GM21381 (cell line): Measurements from ENCODE around the gene JMJD8.
"Not testable (repeated sequence)": the region's sequence is repeated elsewhere in the genome, so short reads cannot be mapped to it uniquely, and the experiment has no call there.

Source experiments
- ATAC-seq: cut with Tn5 transposase; IDR thresholded peaks from one replicate; pipeline ENCODE4 v1.9.1; 2021; ENCODE audit warnings: mild to moderate bottlenecking, moderate library complexity; ENCODE audit not compliant: unreplicated experiment

The JMJD8 gene

DNA sequence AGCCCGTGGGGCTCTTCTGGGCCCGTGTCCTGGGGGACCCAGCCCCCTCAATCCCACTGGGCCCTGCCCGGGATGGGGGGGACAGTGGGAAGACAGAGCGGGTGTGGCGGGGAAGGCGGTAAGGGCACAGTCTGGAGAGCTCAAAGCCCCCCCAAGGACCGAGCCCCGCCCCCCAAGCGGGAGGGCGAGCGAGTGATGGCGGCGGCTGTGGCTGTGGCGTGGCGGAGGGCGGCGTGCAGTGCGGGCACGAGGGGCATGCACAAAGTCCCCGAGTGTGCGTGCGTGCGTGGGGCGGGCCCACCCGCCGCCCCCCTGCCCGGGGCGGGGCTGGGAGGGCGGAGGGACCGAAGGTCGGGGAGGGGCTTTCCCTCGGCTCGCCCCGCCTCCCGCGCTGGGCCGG, 9.6 kb upstream of the JMJD8 start:
- no peak for ATAC-seq

DNA sequence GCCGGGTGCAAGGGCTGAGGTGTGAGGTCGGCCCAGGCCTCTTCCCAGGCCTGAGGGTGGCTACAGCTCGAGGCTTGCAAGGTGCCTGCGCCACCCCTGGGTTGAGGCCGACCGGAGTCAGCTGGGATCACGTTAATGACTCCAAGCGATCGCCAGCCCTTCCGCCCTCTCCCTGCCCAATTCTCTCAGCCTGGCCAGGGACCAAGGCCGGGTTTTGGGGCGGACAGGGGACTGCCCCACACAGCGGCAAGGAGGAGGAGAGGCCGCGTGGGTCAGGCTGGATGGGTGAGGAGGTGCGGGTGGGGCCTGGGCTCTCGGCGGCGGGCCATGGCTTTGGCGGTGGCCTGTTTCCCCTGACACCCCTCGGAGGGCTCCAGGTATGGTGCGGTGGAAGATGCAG, 9.2 kb upstream of the JMJD8 start:
- no peak for ATAC-seq

DNA sequence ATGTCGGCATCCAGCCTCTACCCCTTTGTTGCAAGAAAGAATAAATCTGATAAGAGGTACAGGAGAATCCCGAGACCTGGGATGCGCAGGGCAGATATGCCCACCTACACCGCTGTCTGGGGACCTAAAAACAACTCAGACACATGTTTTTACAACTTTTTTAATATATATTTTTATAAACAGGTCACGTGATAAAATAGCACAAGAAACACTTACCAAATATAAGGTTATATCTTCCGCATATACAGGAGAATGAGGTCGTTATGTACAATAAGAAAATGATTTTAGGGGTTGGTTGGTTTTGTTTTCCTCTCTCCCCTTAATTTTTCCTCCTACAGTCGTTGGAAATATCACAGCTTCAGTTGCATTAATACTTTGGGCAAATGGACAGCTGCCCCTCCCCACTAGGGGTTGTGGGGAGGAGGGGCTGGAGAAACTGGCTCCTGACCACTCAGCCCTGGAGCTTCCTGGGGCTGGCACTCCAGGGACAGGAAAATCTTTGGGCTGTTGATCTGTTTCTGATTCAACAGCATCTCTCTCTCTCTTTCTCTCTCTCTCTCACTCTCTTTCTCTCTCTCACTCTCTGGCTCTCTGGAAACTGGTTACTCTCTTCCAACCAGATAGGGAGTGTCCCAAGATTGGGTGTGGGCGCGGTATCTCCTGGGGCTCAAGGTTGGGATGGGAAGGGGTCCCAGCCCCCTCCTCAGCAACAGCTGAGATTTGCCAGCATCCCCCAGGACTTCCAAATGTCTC, 8.4 kb upstream of the JMJD8 start:
- ATAC-seq: no peak

DNA sequence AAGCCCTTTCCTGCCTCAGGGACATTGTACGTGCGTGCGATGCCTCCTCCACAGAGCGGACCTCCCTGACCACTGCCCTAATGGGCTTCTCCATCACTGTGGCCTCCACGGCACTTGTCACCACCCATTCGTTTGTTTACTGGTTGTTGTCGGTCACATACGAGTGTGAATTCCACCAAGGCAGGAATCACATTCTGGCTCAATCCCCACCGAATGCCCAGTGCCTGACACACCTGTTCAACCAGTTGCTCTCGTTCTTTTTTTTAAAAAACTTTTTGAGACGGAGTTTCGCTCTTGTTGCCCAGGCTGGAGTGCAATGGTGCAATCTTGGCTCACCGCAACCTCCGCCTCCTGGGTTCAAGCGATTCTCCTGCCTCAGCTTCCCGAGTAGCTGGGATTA, 7.1 kb upstream of the JMJD8 start:
- not testable (repeated sequence) for ATAC-seq

DNA sequence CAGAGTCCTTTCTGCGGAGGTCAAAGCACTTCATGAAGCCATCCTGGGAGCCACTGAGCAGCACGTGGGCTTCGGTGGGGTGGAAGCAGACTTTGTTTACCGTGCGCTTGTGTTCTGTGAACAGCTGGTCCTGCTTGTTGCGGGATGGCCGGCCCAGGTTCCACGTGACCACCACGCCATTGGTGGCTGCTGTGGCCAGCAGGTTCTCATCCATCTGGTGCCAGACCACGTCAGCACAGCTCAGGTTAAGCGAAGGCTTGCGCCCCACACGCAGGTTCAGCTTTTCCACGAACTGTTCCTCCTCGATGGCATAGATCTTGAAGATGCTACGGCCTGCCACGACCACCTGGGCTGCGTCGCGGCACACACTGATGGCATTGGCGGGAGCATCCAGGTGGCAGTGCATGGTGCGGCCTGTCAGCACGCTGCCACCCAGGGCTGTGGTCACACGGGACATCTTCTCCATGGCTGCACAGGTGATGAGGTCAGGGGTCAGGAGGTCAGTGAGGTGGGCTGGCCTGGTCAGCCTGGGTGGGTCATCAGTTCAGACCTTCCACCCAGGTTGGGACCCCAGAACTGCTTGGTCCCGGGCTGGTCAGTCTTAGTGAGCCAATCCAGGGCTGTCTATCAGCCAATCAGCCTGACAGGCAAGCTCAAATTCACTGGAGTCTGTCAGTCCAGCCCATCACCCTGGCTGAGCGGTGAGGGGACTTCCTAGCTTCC, 5.2 kb upstream of the JMJD8 start:
- ATAC-seq: no peak

DNA sequence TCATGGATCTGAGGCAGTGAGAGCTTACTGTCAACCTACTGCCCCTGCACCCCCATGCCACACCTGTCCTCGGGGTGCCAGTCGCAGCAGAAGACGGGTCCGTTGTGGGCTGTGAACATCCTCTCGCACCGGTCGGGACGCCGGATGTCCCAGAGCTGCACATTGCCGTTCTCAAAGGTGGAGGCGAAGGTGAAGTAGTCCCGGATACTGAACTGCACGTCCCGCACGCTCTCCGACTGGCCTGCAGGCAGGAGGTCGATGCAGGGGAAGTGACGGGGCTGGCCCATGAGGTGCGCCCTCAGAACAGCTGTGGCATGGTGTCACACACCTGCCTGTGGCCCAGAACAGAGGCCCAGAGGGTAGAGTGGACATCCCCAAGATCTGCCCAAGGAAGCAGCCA, 3.4 kb upstream of the JMJD8 start:
- no peak for ATAC-seq

DNA sequence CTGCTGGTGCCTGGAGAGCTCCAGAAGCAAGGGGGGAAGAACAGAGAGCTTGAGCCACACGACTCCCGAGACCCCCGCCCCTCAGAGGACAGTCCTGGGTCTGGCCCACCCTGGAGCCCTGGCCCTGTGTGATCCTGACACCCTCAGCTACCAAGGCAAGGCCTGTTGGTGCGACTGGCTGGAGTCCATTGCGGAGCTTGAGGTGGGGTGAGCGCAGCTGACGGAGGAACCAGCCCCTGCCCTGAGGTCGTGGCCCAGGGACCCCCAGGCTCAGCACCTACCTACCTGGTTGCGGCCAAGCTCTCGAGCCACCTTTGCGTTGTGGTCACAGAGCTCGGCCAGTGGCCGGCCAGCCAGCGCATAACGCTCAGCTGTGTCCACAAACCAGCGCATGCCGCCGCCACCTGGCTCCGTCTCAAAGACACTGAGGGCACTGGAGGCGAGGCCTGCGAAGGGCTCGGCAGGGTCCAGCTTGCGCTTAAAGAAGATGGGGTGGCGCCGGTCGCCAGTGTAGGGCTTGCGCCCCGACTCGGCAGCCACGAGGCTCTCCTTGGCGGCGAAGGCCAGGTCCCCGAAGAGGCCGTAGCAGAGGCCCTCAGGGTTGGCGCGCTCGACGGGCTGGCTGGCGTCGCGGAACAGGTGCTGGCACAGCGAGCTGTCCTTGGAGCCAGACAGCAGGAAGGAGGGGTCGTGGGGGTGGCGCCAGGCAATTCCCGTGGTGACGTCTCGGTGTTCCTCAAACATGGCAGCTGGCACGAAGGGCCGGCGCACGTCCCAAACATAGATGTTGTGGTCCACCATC, 2.5 kb upstream of the JMJD8 start:
- no peak for ATAC-seq

DNA sequence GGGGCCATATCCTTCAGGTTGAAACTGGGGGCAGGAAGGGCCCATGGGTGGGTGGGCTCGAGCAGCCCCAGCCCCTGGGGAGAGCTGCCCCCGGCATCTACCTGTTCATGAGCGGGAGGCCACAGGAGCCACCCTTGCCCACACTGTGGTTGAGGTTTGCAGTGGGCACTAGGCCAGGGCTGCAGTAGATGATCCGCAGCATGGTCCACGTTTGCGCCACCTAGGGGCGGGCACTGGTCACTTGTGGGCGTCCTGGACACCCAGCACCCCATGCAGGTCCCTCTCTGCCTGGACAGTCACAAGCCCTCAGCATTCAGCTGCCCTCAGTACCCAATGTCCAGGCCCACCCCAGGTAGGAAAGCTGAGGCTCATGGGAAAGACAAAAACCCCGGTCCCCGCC, 1.8 kb upstream of the JMJD8 start:
- ATAC-seq: no peak

DNA sequence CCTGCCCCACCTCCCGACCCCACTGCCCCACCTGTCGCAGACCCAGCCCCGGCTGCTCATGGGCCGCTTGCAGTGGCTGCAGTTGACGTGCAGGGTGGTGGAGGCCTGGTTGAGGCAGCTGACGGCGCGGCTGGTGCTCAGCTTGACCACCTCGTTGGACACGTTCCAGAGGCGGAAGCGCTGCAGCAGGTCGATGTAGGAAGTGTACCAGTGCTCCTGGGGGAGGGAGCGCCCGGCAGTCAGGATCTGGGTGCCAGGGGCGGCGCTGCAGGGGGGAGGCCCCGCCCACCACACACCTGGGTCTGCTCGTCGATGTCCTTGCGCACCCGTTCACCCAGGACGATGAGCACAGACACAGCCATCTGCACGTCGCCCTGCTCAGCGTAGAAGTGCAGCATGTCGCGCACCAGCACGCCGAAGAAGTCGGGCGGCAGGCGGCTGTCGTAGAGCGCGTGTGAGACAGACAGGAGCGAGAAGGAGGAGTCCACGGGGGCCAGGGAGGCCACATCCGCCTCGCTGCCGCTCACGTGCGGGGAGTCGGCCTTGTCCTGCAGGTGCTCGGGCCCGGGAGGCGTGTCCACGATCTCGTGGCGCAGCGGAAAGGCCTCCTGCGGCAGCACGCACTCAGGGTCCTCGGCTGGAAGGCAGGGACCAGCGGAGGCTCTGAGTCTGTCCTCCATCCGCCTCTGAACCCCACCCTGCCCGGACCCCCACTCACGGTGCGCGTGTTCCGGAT, 995 bp upstream of the JMJD8 start:
- ATAC-seq: no peak

DNA sequence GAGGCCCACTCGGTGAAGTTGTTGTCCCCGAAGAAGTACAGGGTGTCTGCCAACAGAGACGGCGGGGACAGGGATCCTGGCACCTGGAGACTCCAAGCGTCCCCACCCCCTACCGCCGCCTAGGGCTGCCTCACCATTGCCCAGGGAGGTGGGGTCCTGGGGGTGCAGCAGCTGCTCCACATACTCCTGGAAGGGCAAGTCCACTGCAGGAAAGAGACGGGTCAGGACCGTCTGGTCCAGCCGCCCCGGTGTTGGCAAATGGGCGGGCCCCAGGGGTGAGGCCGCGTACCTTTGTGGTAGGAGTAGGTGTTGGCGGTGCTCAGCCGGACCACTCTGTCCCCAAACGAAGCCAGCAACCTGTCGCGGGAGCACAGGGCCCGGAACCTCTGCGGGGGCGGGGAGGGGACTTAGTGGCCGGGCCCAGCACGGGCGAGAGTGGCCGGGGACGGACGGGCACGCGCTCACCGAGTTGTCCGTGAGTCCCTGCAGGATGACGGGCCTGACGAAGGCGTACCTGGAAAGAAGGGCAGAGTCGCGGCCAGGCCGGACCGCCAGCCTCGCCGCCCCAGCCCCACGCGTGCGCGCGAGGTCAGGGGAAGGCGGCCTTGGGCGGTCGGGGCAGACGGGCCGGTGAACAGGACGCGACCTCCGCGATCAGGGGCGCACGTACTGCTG, 601 bp downstream of the JMJD8 start:
- no peak for ATAC-seq

DNA sequence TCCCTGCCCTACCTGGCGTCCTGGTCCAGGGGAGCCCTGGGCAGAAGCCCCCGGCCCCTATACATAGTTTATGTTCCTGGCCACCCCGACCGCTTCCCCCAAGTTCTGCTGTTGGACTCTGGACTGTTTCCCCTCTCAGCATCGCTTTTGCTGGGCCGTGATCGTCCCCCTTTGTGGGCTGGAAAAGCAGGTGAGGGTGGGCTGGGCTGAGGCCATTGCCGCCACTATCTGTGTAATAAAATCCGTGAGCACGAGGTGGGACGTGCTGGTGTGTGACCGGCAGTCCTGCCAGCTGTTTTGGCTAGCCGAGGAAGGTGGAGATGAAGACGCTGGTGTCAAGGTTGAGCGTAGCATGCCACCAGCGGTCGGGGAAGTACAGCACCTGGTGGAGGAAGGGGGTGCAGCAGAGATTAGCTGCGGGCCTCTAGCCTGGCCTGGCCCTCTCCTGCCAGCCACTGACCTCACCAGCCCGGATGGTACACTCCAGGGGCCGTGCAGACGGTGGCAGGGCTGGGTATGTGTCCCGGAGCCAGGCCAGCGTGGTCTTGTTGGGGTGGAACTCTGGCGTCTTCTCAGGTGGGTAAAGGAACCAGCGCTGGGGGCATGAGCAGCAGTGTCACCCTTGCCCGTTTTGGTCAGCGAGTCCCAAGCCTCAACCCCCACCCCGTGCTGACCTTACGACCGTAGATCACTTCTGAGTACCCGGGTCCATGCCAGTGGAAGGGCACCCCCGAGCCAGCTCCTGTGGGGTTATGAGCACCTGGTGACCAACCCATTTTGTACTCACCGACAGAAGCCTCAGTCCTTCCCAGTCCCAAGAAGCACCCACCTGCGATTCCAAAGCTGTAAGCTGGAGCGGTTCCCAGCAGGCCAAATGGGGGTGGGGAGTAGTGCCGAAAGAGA, 1.4 kb downstream of the JMJD8 start:
- ATAC-seq: no peak

DNA sequence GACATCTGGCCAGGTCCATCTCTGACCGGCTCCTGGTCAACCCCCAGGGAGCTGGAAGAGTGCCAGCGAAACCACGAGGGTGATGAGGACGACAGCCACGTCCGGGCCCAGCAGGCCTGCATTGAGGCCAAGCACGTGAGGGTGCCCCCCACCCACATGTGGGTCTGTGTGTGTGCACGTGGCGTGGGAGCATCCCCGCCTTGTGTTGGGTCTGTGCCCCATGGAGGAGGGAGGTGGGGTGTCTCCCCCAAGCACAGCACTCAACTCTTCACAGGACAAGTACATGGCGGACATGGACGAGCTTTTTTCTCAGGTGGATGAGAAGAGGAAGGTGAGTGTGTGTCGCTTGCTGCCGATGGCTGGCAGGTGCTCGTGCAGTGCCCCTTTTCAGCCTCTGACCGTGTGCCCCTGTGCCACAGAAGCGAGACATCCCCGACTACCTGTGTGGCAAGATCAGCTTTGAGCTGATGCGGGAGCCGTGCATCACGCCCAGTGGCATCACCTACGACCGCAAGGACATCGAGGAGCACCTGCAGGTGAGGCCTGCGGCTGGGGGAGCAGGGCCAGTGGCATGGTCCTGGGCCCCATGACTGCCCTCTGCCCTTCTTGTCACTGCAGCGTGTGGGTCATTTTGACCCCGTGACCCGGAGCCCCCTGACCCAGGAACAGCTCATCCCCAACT, 2.2 kb downstream of the JMJD8 start:
- no peak for ATAC-seq

DNA sequence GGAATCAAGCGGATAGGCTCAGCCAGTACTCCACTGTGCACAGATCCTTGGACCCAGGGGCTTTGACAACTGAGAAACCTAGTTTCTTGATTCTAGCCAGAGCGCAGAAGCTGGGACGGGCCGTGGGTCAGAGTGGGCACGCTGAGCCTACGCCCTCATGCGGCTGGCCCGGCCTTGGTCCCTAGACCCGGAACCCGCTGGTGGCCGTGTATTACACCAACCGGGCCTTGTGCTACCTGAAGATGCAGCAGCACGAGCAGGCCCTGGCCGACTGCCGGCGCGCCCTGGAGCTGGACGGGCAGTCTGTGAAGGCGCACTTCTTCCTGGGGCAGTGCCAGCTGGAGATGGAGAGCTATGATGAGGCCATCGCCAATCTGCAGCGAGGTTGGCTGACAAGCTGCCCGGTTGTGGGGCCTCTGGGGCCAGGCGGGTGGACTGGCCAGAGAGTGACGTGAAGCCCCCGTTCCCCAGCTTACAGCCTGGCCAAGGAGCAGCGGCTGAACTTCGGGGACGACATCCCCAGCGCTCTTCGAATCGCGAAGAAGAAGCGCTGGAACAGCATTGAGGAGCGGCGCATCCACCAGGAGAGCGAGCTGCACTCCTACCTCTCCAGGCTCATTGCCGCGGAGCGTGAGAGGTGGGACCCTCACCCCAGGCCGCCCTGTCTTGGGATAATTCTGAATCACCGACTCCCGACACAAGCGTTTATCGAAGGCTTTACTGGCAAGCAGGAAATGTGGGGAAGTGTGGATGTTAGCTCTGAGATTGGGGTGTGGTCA, 3.0 kb downstream of the JMJD8 start:
- ATAC-seq: no peak

DNA sequence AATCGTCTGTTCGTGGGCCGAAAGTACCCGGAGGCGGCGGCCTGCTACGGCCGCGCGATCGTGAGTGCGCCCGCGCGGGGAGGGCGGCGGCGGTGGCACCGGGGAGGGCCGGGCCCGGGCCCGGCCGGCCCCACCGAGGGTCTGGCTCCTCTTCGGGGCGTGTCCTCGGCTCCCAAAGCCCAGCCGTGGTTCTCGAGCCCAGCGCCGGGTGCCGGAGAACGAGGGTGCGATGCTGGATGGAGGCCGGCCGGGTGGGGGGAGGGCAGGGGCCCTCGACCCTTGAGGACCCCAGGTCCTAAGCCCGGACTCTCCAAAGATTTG, 3.5 kb downstream of the JMJD8 start:
- ATAC-seq: no peak

DNA sequence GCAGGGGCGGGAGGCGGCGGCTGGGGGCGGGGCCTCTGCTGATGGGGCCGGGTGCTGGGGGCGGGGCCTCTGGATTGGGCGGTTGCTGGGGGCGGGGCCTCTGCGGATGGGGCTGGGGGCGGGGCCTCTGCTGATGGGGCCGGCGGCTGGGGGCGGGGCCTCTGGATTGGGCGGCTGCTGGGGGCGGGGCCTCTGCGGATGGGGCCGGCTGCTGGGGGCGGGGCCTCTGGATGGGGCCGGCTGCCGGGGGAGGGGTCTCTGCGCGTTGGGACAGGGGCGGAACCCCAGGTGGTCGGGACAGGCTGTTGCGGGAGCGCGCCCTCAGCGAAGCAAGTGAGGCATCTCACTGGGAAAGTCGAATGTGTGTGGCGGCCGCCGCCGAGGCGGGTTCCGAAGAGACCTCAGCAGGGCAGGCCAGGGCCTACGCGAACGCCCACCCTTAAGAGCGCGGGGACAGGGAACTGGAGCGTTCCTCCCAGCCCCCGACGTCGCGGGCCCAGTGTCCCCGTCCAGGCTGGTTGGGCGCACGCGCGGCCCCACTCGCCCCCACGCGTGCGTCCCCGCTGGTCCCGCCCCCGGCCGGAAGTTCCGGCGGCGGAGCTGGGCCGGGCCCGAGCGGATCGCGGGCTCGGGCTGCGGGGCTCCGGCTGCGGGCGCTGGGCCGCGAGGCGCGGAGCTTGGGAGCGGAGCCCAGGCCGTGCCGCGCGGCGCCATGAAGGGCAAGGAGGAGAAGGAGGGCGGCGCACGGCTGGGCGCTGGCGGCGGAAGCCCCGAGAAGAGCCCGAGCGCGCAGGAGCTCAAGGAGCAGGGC, 4.1 kb downstream of the JMJD8 start, which contains the start of gene STUB1:
STUB1 (plus strand) TSS at position 597 of the 811 bp plus-strand sequence; CDS start at position 713, 116 bp downstream.
- ATAC-seq: peak; percentile 41

DNA sequence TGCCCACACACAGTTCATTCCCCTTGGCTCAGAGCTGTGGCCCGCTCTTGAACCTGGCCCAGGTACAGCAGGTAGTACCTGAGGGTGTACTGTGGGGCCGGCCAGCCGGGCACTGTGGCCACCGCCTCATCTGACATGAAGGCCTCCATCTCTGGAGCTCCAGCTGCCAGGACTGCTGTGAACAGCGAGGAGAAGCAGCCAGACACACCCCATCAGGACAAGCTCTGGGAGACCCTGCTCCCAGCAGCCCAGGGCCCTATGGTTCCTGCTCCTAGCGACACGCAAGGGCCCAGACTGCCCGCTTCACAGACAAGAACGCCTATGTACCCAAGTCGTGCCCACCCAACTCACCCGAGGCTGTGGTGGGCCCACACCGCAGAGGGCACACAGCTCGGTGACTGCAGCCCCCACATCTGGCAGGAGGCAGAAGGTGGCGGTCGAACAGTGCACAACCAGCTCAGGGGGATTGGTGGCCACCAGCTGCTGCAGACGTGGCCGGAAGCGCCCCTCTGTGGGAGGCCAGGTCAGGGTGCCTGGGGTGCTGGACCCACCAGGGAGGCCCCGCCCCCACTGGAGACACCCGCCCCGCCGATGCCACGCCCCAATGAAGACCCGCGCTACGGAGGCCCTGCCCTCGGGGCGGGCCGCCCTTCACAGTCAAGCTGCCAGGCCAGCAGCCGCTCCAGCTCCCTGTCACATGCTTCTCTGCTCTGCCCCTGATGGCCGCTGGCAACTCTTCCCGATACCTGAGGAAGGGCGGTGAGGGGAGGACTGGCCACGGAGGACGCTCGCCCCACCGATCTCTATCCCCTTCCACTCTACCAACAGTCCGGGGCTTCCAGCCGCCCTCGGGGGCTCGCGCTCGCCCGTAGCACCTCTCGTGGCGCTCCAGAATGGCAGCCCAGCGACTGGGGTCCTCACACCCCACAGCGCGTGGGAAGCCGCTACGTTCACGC, 5.0 kb downstream of the JMJD8 start:
- no peak for ATAC-seq
